Testis (tissue), 3 donors: Measurements from ENCODE around the gene IQSEC3. TPM values are rescaled to one million over a fixed set of nuclear protein-coding genes. Genes with fewer than 3 reads are reported as not detected.
"Not testable (repeated sequence)": the region's sequence is repeated elsewhere in the genome, so short reads cannot be mapped to it uniquely, and the experiment has no call there.

Source experiments
- DNase-seq: peaks from one replicate; pipeline ENCODE4 v3.0.0-alpha.2; 2019
- H3K27ac ChIP-seq, 2 donors: fragments of 200-600 bp; sonication (generic); one replicate each; pipeline ENCODE4 v1.5.1; 2019
- H3K27me3 ChIP-seq: fragments of 200-600 bp; sonication (generic); one replicate; pipeline ENCODE4 v1.5.1; 2019
- H3K36me3 ChIP-seq: fragments of 200-600 bp; sonication (generic); one replicate; pipeline ENCODE4 v1.5.1; 2017; ENCODE audit warnings: low read depth; ENCODE audit errors: missing control alignments
- H3K4me1 ChIP-seq: fragments of 200-600 bp; sonication (generic); one replicate; pipeline ENCODE4 v1.5.1; 2019
- H3K4me3 ChIP-seq, 2 donors: fragments of 200-600 bp; sonication (generic); one replicate each; pipeline ENCODE4 v1.5.1; 2017 to 2019
- H3K9me3 ChIP-seq: fragments of 200-600 bp; sonication (generic); one replicate; pipeline ENCODE4 v1.5.1; 2017
- POLR2A ChIP-seq: fragments of 450-650 bp; IDR thresholded peaks from one replicate; pipeline ENCODE4 v1.6.1; 2017; ENCODE audit warnings: antibody characterized with exemption, mild to moderate bottlenecking, moderate library complexity
- WGBS, 2 donors: methylation state at CpG; one replicate each; pipeline ENCODE4 v1.1.5; 2018; 5-methylcytosine and 5-hydroxymethylcytosine counted together
- intact Hi-C: fragments of 100-400 bp; cut with DNase I; formaldehyde crosslinking; loops from one replicate; pipeline ENCODE4 v1.15.1; 2023; ENCODE audit warnings: low total_unique reads
- polyA plus RNA-seq: library from polyadenylated mRNA; stranded (reverse); fragments of 350-450 nt; fragmentation: Illumina TruSeq; extraction: RNeasy Lipid Tissue Mini Kit (QIAGEN cat#74804); gene quantifications from one replicate; pipeline ENCODE4 v1.2.3, GENCODE V29; 2014; ENCODE audit warnings: low read depth, low replicate concordance; ENCODE audit not compliant: insufficient read depth
- total RNA-seq, 2 donors: library from RNA; depleted of rRNA; stranded (reverse); fragments of >200 nt; gene quantifications; one replicate each; pipeline ENCODE4 v1.2.3, GENCODE V29; 2016
- TF ChIP-seq, protein P1 (sequence below), 3 experiments: fragments of 450-650 bp in 2 of 3; fragments of 200-600 bp in 1 of 3; sonication (generic) in 1 of 3; IDR thresholded peaks; one replicate each; pipeline ENCODE4 v1.5.1; 2016 to 2019; ENCODE audit warnings: antibody characterized with exemption in 3 of 3, mild to moderate bottlenecking in 2 of 3, moderate library complexity in 1 of 3

Gene IQSEC3
- total and polyA plus RNA-seq, 3 donors from 2014 or later, result 3.9 to 12.2 (median 4.5) TPM

- no peak overlapping the region for H3K4me3 ChIP-seq
- intact Hi-C loops, result no loop called here
- no peaks in the 10 kb centered on the region for H3K9me3 ChIP-seq
- H3K27me3 ChIP-seq, result no peaks in the 10 kb centered on the region
- H3K27ac ChIP-seq, result no peak overlapping the region
- H3K36me3 ChIP-seq, result no peaks in the 10 kb centered on the region
- TF ChIP-seq, protein P1, sequence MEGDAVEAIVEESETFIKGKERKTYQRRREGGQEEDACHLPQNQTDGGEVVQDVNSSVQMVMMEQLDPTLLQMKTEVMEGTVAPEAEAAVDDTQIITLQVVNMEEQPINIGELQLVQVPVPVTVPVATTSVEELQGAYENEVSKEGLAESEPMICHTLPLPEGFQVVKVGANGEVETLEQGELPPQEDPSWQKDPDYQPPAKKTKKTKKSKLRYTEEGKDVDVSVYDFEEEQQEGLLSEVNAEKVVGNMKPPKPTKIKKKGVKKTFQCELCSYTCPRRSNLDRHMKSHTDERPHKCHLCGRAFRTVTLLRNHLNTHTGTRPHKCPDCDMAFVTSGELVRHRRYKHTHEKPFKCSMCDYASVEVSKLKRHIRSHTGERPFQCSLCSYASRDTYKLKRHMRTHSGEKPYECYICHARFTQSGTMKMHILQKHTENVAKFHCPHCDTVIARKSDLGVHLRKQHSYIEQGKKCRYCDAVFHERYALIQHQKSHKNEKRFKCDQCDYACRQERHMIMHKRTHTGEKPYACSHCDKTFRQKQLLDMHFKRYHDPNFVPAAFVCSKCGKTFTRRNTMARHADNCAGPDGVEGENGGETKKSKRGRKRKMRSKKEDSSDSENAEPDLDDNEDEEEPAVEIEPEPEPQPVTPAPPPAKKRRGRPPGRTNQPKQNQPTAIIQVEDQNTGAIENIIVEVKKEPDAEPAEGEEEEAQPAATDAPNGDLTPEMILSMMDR (IDR thresholded peaks at IDR 0.05), result no peak
- TF ChIP-seq POLR2A, result no peak
- peak; percentile 59 for DNase-seq
- no peaks in the 10 kb centered on the region for H3K4me1 ChIP-seq
- 55 to 59% methylated on average over 16 to 22 of the region's 22 CpGs for WGBS, 2 donors
Measured at GRCh38 chr12:212715-213526, 146.4 kb downstream of the IQSEC3 start.

DNA sequence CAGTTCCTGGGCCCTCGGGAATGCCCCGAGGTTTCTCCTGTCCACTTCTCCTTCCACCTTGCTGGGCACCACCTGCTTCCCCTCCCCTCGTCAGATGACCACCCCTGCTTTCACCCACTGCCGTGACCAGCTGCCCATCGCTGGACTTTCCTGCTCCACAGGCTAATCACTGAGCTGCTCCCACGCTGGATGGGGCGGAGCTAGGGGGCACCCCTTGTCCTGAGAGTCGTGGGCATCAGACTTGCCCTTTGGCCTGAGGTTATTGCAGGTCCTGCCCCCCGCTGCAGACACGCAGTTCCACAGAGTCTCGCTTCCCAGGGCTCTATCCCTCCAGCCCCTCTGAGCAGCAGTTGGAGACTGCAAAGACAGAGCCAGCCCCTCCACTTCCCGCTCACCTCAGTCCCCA is 147.0 kb downstream of the IQSEC3 start:
- H3K36me3 ChIP-seq, result no peaks in the 10 kb centered on the region
- no peak overlapping the region for H3K4me3 ChIP-seq
- H3K27ac ChIP-seq, result no peak overlapping the region
- TF ChIP-seq POLR2A, result no peak
- TF ChIP-seq, protein P1 (IDR thresholded peaks at IDR 0.05), result no peak
- no peak for DNase-seq
- intact Hi-C loops, result no loop called here
- 49 to 50% methylated on average over 12 of the region's 12 CpGs for WGBS, 2 donors
- H3K27me3 ChIP-seq, result no peaks in the 10 kb centered on the region
- H3K9me3 ChIP-seq, result no peaks in the 10 kb centered on the region
- no peaks in the 10 kb centered on the region for H3K4me1 ChIP-seq

DNA sequence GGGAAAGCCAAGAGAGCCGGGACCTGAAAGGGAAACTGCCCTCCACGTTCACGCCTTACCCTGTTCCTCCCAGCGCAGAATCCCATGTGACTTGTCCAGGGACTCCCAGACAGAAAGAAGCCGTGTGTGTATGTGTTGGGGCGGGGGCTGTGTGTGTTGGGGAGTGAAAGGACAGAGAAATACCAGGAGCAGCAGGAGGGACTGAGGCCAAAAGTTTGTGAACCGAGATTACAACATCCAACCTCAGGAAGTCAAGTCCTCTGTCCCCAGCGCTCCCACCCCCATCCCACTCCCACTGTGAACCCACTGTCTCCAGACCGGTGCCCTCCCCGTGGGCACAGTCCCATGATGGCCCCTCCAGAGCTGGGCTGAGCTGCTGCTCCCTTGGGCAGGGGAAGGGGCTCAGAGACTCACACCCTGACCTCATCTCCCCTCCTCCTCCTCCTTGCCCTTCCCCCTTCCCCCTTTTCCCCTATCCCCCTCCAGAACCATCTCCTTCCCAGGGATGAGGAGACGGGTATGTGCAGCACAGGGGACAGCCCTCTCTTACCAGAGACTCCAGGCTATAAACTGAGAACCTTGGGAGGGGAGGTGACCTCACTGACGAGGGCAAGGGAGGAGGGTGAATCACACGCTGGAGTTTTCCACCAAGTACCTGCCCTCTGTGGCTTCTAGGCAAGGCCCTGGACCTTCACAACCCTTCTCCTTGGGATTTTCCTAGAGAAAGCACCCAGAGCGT is 147.6 kb downstream of the IQSEC3 start, which contains the start of gene SLC6A12:
TSS of gene SLC6A12 (minus strand) at position 155 of the 739 bp plus-strand sequence. CDS start 4,171 bp downstream, outside the sequence.
- no peaks in the 10 kb centered on the region for H3K4me1 ChIP-seq
- no peaks in the 10 kb centered on the region for H3K9me3 ChIP-seq
- no peak within 1 kb of the TSS for H3K27ac ChIP-seq
- DNase-seq, result no peak
- no peak for TF ChIP-seq POLR2A
- TF ChIP-seq, protein P1 (IDR thresholded peaks at IDR 0.05), result no peak
- no peak within 1 kb of the TSS for H3K4me3 ChIP-seq
- intact Hi-C loops, result no loop called here
- WGBS, 2 donors, result 66 to 68% methylated on average over 14 of the region's 14 CpGs
- no peaks in the 10 kb centered on the region for H3K27me3 ChIP-seq
- no peaks in the 10 kb centered on the region for H3K36me3 ChIP-seq

DNA sequence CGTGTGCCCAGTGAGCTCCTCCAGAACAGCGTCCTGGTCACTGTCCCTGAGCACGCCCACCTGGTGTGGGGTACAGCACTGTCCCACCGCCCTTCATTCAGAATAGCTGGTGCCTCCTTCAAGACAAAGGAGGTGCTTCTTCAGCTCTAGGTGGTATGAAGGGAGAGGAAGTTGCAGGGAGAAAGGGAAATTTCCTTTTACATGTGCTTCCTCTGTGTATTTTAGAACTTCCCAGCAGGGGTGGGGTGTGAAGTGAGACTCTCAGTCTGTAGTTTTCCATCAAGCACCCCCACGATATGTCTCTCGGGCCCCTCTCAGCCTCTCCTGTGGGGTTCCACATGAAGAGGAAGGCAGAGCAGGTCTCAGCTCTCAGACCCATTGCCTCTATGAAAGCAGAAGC is 148.5 kb downstream of the IQSEC3 start:
- no peaks in the 10 kb centered on the region for H3K9me3 ChIP-seq
- 92 to 100% methylated on average over 4 to 6 of the region's 6 CpGs for WGBS, 2 donors
- DNase-seq, result no peak
- TF ChIP-seq, protein P1 (IDR thresholded peaks at IDR 0.05), result no peak
- TF ChIP-seq POLR2A, result no peak
- no peak overlapping the region for H3K4me3 ChIP-seq
- H3K36me3 ChIP-seq, result no peaks in the 10 kb centered on the region
- intact Hi-C loops, result no loop called here
- no peaks in the 10 kb centered on the region for H3K4me1 ChIP-seq
- no peaks in the 10 kb centered on the region for H3K27me3 ChIP-seq
- H3K27ac ChIP-seq, result no peak overlapping the region

GRCh38 chr12:217029-217428 is 150.5 kb downstream of the IQSEC3 start:
- not testable (repeated sequence) for H3K9me3 ChIP-seq, H3K27me3 ChIP-seq
- 74 to 76% methylated on average over 6 of the region's 6 CpGs for WGBS, 2 donors

More at GRCh38 chr12:217029-217428, 150.5 kb downstream of the IQSEC3 start:
- H3K4me1 ChIP-seq, intact Hi-C loops, H3K4me3 ChIP-seq, H3K27ac ChIP-seq, H3K36me3 ChIP-seq, DNase-seq: not testable (repeated sequence)
